GM21515 (cell line): ENCODE results near the gene TMEM255B.

ENCODE experiments used
- ATAC-seq: cut with Tn5 transposase; IDR thresholded peaks from one replicate; pipeline ENCODE4 v1.9.1; 2021; ENCODE audit not compliant: unreplicated experiment

The TMEM255B gene

DNA sequence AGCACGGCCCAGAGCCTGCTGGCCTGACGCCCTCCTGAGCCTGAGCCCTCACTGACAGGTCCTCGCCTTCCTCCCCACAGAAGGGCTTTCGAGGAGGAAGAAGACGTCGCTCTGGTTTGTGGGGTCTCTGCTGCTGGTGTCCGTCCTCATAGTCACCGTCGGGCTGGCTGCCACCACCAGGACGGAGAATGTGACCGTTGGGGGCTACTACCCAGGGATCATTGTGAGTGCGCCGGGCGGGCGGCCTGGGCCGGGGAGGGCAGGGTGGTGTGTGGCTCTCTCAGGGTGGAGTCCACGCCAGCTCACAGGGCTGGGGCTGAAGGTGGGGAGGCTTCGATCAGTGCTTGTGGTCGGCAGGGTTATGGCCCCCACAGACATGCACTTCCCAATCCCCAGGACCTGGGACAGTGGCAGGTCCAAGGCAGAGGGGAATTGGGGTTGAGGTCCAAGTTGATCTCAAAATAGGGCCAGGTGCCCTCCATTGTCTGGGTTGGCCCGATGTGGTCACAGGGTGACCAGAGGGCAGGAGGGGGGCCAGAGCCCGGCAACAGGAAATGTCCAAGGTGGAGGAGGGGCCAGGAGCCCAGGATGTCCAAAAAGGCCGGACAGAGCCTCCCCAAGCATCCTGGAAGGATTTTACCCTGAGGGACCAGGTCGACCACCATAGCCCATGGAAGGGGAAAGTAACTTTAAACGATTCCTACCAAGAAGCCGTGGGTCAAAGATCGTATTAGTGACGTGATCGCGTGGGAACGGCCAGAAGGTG is 7.2 kb downstream of the TMEM255B start:
- ATAC-seq: no peak

DNA sequence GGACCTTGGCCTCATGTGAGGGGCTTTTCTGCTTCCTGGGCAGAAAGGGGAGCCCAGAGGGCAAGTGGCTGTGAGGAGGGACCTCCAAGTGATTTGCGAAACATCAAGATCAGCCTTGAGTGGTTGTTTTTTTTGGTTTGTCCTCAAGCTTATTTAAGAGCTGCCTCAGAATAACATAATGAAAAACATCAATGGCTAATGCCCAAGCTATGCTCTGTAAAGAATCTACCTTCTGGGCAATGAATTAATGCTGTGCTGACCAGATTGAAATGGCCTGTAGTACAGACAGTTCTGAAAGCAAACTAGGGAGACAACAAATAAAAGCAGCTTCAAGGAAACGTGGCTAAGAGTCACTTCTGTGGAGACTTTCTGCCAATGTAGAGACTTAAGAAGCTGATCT is 8.3 kb downstream of the TMEM255B start:
- no peak for ATAC-seq

DNA sequence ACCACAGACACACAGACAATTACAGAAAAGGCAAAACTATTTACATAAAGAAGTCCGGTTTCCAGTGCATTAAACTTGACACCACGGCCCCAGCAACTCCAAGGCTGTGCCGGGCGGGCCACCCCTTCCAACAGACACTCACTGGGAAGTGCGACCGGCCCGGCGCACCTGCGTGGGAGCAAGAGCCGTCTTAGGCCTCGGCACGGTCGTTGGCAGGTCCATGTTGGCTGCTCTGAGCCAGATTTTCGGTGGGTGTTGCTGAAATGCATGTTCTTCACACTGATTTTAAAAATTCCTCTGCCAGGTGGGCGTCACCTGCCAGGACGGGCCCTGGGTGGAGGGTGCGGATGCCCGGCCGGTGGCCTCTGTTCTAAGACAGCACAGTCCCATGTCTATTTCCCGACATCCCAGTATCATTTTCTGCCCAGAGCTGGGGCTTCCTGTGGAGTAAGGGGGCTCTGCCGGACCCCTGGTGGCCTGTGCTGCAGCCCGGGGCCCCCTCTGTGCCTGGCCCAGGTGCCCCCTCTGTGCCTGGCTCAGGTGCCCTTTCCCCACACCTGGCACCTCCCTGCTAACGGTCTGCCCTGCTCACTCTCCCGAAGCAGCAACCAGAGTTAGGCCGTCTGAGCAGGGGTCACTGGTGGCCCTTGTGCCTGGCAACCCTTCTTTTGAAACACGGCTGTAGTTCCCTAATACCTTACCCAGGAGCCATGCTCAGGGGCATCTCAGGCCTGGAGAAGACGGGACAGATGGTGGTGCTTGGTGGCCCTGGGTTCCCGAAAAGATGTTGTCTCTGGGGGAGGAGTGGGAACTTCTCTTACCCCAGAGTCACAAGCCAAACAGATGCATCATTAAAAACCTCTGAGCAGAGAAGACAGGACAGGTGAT is 9.2 kb downstream of the TMEM255B start:
- ATAC-seq: no peak

DNA sequence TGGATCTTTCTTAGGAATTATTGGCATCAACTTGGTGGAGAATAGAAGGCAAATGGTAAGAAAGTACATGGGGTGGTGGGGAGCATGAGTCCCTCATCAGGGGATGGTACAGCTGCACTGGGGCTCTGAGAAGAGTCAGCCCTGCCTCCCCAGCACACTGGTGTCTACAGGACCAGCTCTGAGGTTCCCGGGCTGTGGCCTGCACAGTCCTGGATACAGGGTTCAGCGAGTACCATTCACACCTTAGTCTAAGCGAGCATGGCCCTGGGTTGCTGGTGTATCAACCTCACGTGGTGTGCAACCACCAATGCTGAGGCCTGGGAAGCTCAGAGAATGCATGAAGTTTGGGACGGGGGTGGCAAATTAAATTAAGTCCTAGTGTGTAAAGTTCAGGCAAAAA is 10.1 kb downstream of the TMEM255B start:
- ATAC-seq: no peak

DNA sequence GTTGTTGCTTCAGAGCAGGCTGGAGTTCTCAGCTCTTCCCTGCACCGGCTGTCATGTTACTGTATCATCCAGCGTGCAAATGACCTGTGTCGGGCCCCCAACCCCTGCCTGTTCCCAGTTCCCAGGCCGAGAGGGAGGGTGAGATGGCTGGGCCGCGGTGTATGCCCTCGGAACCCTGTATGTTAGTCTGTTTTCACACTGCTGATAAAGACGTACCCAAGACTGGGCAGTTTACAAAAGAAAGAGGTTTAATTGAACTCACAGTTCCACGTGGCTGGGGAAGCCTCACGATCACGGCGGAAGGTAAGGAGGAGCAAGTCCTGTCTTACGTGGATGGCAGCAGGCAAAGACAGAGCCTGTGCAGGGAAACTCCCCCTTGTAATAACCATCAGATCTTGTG is 10.9 kb downstream of the TMEM255B start:
- ATAC-seq: no peak

DNA sequence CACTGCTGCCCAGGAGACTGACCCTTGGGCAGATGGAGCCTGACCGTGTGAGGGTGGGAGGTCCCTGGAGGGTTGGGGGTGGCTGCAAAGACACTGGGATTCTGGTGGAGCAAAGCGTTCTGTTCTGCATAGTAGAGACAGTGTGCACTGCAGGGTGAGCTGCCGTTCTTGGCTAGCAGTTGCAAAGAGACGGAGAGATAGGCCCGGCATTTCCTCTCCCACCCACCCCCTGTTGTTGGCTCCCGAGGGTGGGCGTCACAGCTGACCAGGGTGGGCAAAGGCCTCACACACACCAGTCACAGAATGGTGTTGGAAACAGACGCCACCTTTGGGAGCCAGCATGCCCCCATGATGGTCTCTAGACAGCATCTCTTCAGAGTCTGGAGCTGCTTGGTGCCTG is 11.4 kb downstream of the TMEM255B start:
- ATAC-seq: no peak

DNA sequence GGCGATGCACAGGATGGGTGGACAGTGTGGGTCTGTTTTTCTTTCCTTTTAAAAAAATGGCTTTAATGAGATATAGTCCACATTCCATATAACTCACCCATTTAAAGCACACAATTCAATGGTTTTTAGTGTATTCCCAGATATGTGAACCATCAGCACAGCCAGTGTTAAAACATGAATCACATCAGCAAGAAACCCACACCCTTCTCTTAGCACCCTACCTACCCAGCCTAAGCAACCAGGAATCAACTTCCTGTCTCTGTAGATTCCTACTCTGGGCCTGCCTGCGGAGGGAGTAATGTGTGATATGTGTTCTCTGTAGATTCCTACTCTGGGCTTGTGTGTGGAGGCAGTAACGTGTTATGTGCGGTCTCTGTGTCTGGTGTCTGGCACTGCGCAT is 11.9 kb downstream of the TMEM255B start:
- no peak for ATAC-seq

DNA sequence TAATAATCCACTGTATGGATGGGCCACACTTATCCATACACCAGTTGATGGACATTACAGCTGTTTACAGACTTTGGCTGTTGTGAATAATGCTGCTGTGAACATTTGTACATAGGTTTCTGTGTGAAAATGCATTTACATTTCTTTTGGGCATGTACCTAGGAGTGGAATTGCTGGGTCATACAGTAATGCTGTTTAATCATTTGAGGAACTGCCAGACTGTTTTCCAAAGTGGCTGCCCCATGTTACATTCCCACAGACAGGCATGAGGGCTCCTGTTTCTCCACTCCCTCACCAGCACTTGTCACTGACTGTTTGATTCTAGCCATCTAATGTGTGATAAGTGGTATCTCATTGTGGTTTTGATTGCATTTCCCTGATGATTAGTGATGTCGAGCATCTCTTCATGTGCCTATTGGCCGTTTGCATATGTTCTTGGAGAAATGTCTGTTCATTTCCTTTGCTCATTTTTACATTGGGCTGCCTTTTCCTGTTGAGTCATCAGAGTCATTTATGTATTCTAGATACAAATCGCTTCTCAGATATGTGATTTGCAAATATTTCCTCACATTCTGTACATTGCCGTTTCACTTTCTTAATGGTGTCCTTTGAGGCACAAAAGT is 12.8 kb downstream of the TMEM255B start:
- no peak for ATAC-seq

DNA sequence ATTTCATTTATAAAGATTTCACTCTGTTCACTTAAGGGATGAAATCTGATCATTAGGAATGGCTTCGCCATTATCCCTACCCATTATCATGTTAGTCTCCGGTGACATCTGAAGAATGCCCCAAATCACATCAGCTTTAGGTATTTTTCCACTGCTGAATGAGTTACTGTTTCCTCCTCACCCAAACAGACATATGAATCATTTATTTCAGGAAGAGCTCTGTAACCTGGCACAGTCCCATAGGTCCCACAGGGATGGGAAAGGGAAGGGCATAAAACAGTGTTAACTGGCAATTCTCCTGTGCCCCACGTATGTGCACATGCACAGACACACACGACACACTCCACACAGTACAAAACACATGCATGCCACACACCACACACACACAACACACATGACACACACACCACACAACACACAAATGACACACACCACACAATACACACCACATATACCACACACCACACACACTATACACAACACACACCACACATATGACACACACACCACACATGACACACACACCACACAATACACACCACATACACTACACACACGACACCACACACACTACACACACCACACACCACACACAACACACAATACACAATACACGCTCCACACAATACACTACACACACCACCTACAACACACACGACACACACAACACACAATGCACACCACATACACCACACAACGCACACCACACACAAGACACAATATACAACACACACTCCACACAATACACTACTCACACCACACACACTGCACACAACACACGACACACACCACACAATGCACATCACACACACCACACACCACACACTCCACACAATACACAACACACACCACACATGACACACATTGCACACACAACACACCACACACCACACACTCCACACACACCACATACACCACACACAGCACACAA is 15.4 kb downstream of the TMEM255B start:
- no peak for ATAC-seq

DNA sequence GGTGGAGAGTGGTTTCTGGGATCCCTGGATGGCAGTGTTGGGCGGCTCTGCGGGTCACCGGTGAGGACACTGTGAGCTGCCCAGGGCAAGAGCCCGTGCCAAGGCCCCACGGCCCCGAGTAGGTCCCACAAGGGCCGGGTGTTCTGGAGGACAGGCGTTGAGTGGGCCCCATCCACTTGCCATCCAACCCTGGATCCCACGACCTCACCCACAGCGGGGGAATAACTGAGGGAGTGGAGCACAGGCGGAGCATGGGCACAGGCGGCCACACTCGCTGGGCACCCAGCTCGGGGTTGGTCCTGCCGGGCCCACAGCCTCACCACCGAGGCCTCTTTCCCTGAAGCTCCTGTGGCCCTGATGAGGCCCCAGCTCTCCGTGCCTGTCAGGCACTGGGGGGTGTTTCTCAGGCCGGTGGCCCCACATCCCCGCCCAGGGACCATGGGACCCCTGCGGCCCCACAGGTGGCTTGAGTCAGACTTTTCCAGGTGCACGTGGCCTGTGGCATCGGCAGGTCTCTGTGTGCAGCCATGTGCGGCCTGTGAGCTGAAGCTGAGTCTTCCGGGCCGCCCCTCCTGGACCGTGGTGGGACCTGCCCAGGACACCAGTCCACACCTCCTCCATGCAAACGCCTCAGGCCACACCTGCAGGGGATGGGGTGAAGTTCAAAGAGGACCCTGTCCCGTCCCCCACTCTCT is 16.6 kb downstream of the TMEM255B start:
- ATAC-seq: no peak

DNA sequence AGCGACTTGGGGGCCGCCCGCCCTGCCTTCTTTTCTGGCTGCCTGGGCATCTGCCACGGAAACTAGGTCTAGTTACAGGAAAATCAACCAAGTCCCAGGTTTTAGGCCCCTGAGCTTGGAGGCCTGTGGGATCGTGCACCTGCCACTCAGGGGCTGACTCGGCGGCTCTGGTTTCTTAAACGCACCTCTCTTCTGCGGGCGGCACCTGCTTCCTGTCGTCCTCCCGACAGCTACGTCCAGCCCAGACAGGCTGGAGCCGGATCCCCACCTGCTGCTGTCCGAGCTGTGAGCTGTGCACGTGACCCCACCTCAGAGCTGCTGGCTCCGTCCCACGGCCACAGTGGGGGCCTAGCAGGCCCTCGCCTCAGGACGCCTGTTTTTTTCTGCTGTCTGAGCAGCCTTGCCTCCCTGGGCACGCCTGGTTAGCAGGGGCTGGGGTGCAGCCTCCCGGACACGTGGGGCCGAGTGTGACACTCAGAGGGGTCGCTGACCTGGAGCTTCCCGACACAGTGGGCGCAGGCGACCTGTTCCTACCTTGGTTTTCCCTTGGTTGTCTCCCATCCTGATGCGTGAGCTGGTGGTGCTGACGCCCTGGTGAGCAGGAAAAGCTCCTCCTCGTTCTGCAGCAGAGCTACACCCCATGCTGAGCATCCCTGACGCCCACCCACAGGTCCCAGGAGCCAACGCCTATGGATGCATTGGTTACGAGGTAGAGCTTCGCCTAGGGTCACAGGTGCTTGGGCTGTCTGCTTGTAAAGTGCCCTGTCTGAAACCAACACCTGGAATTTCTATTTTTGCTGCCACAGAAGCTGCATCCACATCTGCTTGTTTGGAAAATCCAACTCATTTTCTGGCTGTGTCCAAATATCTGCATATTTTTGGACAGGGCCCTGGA is 17.5 kb downstream of the TMEM255B start:
- no peak for ATAC-seq

DNA sequence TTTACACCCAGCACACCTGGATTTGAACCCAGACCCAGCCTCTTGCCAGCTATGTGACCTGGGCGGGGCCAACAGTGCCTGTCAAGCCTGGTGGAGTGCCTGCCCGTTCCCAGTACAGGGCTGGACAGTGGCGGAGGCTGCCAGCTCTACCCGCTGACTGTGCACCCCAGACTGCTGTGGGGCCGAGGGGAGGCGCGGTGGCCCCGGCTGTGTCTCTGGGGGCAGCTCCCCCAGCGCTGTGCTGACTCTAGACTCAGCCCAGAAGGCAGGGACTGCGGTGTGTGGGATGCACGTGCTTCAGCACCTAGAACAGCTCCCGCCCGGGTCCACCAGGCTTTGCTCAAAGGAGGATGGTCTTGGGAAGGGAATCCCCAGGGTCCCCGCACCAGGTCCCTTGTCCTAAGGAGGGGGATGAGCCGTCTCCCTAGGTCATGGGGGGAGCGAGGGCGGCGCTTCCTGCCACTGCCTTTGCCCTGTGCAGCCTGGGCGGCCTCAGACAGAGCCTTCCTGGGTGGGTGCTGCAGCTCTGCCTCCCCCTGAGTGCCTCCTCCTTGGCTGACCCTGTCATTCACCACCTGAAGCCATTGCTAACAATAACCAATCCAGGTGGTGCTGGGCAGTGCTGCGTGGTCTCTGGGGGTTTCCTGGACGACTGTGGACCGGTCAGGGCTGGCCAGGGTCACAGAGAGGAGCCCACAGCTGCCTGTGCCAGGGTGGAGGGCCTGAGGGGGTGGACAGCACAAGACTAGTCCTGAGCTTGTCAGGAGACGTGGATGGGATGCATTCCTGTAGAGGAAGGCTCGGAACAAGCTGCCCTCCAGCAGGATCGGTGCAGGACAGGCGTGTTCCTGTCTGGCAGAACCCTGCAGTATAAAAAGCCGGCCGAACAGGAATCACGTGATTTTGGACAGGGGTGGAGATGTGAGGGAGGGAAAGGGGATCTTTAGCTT is 18.6 kb downstream of the TMEM255B start:
- ATAC-seq: no peak

DNA sequence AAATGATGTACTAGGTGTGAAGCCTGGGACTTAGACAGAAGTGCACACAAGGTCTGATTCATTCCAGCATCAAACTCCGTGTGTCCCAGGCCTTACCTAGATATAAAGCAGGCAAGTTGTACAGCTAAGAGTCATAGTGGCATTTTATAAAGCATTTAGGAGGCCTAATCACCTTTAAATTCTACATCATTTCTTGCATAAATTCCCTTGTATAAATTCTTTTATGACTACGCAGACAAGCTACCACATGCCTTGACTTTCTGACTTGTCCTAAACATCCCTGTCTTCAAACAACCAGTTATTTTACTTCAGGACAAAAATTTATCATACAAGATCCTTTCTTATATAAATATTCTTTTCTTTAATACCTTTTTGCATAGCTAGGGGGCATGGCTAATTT is 22.5 kb downstream of the TMEM255B start:
- ATAC-seq: no peak

DNA sequence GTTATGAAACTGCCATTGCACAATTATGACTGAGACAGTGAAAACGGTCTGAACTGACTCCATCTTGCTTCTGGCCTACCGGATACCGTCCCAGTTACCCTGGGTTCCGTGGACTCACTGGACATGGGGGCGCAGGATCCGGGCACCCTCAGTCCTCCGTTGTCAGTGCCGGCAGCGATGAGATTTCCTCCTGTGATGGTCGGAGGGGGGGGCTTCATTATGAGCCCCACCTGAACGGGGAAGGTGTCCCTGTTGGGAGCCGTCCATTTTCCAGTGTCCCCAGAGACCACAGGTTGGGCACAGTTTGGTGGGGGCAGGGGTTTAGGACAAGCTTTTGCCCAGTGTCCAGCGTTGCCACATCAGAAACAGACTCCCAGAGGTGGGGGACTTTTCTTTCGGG is 23.4 kb downstream of the TMEM255B start:
- no peak for ATAC-seq

DNA sequence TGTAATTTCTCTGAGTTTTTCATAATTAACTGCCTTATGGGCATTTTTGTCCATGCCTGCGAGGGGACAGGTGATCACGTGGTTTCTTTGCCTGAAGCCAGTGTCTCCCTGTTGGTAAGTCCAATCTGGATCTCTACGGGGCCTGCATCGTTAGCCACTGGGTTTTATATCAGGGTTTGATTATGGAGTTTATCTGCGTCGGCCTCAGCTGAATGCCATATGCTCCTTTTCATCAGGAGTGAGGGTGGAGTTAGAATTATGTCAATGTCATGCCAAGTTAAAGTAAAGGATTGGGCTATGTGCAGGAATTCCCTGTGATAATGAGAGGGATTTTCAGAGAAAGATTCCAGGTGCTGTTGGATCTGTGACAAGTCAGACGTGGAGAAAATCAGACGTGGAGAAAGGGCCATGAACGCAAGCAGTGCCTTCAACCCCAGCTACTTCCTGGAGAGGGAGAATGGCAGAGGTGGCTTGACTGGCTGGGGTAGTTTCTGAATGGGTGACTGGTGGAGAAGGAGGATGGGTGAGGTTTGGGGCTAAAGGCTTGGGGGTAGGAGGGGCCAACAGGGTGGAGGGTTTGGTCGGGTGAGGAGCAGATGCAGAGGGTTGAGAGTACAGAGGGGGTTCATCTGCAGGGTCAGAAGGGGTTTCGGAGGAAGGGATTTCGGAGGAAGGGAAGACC is 24.3 kb downstream of the TMEM255B start:
- no peak for ATAC-seq

DNA sequence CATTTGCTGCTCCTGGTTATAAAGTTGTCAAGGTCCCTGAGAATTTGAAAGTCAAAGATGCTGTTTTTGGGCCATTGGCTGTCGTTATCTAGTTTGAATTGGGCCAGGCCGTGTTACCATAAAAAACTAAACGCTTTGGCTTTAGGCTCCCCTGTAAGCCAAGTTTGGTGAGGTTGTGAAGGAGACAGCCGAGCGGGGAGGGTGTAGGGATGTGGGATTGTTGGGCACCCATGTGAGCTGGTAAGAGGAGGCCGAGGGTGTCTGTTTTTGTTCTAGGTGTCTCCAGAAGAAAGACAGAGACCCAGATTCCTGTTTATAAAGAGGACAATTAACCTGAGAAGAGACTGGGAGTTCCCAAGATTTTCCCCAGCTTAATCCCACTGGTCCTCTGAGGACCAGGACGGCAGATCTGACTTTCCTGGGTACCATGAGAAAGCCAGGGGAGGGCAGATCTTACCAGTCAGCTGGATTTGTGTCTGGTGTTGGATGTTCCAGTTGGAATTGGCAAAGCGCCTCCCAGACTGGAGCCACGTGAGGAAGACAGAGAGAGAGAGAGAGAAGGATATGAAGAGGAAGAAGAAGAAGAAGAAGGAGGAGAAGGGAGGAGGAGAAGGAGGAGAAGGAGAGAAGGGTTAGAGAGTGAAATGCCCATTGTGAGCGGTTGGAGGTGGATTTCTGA is 25.1 kb downstream of the TMEM255B start:
- ATAC-seq: no peak

DNA sequence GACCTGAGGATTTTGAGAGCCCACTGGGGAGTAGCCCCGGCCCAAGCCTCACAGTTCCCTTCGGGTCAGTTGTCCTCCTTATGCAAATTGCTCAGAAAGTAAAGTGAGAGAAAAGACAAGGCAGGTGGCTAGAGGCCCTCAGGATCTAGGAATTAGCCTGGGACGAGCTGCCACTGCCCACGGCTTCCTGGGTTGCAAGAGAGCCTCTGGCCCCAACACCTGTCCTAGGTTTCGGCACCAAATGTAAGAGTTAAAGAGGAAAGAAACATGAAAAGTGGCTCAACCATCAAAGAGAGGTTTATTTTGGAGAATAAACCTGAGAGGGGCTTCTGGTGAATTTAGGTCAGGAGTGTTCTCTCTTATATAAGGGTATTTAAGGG is 25.6 kb downstream of the TMEM255B start:
- no peak for ATAC-seq
